Left hindlimb (tissue), 1 donor: ENCODE data around the gene TMEM168.
"Not testable (repeated sequence)": the region's sequence is repeated elsewhere in the genome, so short reads cannot be mapped to it uniquely, and the experiment has no call there.

Experiments
- DNase-seq: peaks from one replicate; pipeline ENCODE4 v3.0.0-alpha.2; 2018

Gene TMEM168

DNA sequence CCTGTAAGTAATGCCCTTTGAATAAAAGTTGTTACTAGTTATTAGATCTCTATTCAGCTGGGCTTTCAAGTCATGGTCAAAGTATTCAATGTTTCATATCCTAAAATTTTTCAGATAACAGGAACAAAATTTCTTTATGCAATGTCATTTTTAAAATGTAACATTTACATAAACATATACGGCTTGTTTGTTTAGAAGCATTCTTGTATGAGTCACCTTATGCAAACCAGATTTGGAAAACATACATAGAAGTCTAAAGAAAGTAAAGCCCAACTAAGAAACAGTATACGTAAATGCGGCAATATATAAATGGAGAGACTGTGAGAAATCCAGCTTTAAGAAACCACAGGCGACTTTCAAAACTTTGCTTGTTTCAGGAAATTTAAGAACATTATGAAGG, 10.5 kb downstream of the TMEM168 start:
- no peak for DNase-seq

DNA sequence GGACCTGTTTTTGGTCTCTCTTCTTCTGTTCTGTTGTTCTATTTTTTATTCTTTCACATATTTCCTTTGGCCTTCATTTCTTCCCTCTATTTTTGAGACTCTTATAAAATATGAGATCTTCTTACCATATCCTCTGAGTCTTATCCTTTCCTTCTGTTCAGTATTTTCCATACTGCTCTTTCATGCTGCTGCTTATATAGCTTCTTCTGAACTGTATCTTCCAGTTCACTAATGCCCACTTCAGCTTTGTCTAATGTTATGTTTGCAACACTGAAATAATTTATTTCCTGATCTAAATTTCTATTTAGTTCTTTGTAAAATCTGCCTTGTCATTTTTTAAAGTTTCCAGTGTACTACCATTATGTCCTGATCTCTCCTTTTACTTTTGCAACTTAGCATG, 12.8 kb downstream of the TMEM168 start:
- DNase-seq: no peak

DNA sequence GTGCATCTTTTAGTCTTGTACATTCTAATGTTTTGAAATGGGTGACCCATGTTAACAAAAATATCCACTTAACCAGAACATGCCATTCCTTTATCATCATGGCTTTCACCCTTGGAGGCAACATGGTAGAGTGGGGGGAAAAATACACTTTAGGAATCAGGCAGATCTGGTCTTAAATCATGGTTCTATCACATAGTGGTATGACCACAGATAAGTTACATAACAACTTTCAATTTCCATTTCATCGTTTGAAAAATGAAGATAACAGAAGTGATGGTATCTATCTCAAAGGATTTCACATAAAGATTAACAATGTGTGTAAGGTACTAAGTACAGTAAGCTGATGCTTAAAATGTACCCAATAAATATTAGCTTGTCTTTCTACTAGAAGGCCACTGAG, 19.0 kb downstream of the TMEM168 start:
- DNase-seq: no peak

DNA sequence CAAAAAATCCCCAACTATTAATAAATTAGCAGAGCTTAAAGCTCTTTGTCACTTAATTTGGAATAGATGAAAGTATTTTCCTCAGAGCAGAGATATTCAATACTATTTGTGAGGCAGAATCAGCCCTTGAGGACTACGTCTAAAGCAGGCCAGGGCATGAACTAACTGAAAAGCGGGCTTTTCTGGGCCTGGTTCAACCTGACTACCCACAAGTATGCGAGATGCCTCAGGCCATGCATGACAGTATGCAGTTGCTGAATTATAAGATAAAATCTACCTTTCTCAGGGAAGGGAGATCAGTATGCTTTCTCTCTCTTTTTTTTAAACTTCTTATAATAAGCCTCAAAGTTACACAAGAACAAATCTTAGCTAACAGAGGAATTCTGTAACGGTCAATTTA, 20.1 kb downstream of the TMEM168 start:
- no peak for DNase-seq

- DNase-seq: no peak
These were observed 25.1 kb downstream of the TMEM168 start for GRCh38 chr7:112765105-112765504.

GRCh38 chr7:112763996-112764395, 26.2 kb downstream of the TMEM168 start:
- DNase-seq: no peak

DNA sequence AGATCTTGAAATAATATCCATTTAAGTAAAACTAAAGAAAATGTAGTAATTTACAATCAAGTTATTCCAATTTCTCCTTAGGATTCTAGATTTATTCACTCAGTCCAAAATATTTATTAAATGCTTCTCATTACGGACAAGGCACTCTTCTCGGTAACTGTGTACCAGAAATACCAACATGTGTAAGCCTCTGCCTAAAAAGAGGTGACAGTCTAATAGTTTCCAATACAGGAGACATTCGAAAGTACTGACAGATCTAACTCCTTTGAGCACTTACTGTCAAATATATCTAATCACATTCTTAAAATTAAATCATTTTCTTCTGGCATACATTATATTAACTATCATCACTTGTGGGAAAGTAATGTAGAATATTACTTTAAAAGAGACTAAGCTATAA, 26.9 kb downstream of the TMEM168 start:
- no peak for DNase-seq

DNA sequence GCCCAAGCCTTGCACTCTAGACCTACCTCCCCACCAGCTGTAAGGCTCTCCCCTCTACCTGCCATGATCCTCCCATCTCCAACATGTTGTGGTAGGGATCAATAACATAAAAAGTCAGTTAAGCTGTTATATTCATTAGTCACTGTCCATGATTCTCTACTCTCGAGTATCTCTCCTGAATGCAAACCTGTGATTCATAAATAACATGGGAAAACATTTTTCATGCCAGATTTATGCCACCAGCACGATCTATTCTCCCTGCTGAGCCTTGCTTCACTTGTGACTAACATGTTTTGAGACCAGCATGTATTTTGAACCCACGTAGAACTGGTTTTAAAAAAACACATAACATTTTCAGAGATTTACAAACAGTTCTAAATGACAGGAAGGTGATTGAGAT, 30.3 kb downstream of the TMEM168 start:
- DNase-seq: no peak

- no peak for DNase-seq
These were observed 32.9 kb downstream of the TMEM168 start for GRCh38 chr7:112757337-112757736.

DNA sequence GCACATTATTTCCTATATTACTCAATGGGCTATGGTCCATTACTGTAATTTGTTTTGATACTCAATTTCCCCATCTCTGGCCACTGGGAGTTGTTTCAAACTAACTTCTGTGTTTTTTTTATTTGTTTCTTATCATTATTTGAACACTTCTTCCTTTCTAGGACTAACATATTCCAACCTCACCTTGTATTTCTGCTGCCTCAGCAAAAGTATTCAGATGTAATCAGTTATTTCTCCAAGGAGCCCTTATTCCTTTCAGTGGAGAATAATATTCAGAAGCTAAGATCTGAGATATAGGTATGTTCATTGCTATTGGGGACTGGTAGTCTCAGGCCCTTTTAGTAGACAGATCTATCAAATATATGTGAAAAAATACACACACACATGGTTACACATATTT, 36.9 kb downstream of the TMEM168 start:
- DNase-seq: no peak

DNA sequence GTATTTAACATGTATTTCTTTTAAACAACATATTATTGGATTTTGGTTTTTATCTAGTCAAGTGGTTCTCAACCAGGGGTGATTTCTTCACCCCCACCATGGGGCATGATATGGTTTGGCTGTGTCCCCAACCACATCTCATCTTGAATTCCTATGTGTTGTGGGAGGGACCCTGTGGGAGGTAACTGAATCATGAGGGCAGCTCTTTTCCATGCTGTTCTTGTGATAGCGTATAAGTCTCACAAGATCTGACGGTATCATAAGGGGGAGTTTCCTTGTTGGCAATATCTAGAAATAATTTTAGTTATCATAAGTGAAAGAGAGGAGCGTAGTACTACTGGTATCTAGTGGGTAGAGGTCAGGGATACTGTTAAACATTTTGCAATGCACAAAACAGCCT, 37.6 kb downstream of the TMEM168 start:
- no peak for DNase-seq

GRCh38 chr7:112749775-112750174, 40.4 kb downstream of the TMEM168 start:
- DNase-seq: no peak

DNA sequence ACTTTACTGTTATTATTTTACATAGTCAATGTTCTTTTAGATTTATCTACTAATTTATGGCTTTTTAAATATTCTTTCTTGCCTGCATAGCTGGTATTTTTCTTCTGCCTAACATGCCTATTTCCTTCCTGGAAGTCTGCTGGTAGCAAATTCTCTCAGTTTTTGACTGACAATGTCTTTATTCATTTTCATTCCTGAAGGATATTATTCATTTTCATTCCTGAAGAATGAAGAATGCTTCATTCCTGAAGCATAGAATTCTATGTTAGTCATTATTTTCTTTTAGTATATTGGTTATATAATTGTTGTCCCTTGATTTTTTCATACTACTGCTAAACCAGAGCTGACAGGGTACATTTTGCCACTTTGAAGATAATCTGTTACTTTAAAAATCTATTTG, 41.8 kb downstream of the TMEM168 start:
- no peak for DNase-seq

DNA sequence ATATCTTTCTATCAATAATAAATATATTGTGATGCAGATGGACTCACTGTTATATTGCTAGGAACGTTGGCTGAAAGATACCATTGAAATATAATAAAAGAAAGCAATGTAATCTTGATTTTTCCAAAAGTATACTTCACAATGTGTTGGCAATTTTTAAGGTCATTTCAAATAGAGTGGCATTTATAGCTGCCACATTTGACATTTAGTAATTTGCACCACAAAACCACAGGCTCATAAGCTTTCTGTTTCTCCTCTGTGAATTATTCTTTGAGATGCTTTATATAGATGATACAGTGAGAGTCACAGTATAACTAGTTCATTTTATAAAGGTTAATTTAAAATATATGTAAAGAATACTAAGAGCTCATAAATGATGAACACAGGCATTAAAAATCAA, 44.6 kb downstream of the TMEM168 start:
- no peak for DNase-seq

- no peak for DNase-seq
These were observed 45.4 kb downstream of the TMEM168 start for GRCh38 chr7:112744818-112745217.

- DNase-seq: no peak
These were observed 46.4 kb downstream of the TMEM168 start for GRCh38 chr7:112743811-112744210.

DNA sequence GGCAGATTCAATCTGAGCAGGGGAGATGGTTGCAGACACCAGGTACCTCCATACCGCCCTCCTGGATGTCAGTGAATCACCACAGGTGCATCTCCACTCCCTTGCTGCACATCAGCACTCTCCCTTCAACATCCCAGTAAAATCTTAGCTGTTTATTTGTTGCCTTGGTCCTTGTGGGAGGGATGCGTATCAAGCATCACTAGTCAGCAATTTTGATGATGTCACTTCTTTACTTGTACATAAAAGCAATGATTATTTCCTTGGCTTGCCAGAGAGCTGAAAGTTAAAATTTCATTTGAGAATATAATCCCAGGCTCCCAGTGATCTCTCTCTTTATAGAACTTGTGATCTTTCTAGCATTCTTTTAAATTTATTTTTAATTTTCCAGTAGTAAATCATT, 49.5 kb downstream of the TMEM168 start:
- DNase-seq: no peak

DNA sequence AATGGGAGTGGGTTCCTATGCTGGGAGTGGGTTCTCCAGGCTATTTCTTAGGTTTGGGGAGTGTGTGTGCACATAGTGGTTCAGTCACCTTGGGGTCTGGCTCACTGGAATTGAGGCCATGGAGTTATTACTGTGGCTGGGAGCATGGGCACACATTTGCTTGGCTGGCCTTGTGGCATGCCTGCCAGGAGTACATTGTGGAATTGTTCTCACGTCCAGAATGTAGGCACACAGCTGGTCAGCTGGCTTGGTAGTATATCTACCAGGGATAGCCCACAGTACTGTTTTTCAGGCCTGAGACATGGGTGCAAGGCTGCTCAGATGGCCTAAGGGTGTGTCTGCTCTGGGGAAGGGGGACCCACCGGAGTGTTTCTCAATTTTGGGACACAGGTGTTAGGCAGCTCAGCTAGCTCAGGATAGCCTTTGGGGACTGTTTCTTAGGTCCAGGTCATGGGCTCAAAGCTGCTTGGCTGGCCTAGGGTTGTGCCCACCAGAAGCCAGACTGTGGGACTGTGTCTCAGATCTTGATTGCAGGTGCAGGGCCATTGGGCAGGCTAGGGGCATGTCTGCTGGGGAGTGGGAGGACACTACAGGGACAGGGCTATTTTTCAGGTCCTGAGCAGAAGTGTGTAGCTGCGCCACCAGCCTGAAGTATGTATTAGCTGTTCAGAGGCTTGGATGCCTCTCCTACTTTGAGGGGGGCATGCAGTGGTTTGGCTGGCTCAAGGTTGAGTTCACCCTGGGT, 50.6 kb downstream of the TMEM168 start:
- no peak for DNase-seq

- no peak for DNase-seq
These were observed 54.9 kb downstream of the TMEM168 start for GRCh38 chr7:112735261-112735660.

GRCh38 chr7:112731324-112731723, 58.9 kb downstream of the TMEM168 start:
- not testable (repeated sequence) for DNase-seq

DNA sequence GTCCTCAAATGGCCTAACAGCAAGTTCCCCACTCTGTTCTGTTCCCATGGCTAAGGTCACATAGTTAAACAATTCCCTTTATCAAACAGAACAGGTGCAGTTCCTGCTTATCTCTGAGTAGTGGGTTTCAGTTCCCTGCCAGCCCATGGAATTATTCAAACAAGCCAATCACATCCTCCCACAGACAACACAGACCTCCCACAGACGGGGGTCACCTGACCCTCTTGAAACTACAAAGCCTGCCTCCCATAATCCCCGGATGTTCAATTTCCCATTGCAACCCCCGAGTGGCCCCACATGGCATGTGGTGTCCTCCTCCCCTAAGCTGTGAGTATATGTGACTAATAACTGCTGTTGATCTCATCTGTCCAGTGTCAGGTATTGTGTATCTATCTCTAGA, 64.1 kb downstream of the TMEM168 start:
- no peak for DNase-seq

GRCh38 chr7:112723416-112723815, 66.8 kb downstream of the TMEM168 start:
- no peak for DNase-seq

DNA sequence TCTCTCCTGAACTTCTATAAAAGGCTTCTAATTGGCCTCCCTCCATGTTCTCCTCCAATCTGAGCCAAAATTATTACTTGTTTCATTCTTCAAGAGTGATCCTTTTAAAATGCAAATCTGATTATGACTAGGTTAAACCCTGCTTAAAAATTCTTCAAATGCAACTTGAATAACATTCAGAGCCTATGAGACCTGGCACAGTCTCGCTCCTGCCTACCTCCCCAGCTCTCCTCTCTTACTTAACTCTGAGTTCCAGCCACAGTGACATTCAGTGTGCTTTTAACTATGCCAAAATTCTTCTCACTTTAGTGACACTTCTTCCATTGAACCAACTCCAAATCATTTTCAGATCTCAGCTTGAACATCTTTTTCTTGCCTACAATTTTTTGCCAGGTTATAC, 68.8 kb downstream of the TMEM168 start:
- DNase-seq: no peak

GRCh38 chr7:112715525-112715924, 74.7 kb downstream of the TMEM168 start:
- DNase-seq: no peak

GRCh38 chr7:112714917-112715316, 75.3 kb downstream of the TMEM168 start:
- no peak for DNase-seq
